Lower leg skin (tissue), 4 donors: Measurements from ENCODE around the gene GCNT2. TPM values are rescaled to one million over a fixed set of nuclear protein-coding genes. Genes with fewer than 3 reads are reported as not detected.
"Not testable (repeated sequence)": the region's sequence is repeated elsewhere in the genome, so short reads cannot be mapped to it uniquely, and the experiment has no call there.

ENCODE experiments used
- DNase-seq, 2 donors: peaks; one replicate each; pipeline ENCODE4 v3.0.0-alpha.2; 2019; ENCODE audit warnings: low spot score in 2 of 2
- H3K4me3 ChIP-seq: fragments of 200-600 bp; sonication (generic); 2 replicates; pipeline ENCODE4 v1.5.1; 2017; ENCODE audit warnings: mild to moderate bottlenecking, low read depth; ENCODE audit not compliant: poor library complexity, severe bottlenecking
- POLR2A ChIP-seq, 2 donors: fragments of 450-650 bp; IDR thresholded peaks; one replicate each; pipeline ENCODE4 v1.6.1; 2016 to 2017; ENCODE audit warnings: antibody characterized with exemption in 2 of 2, mild to moderate bottlenecking in 1 of 2, moderate library complexity in 1 of 2
- WGBS, 2 donors: methylation state at CpG; one replicate each; pipeline ENCODE4 v1.1.5; 2018; 5-methylcytosine and 5-hydroxymethylcytosine counted together
- intact Hi-C: fragments of 100-400 bp; cut with DNase I; formaldehyde crosslinking; loops from one replicate; pipeline ENCODE4 v1.15.0; 2023; ENCODE audit warnings: low total_unique reads
- total RNA-seq, 4 donors: library from RNA; depleted of rRNA; stranded (reverse); fragments of >200 nt; gene quantifications; one replicate each; pipeline ENCODE4 v1.1.0, GENCODE V29; 2016
- TF ChIP-seq, protein P1 (sequence below), 3 donors: fragments of 450-650 bp; IDR thresholded peaks; one replicate each; pipeline ENCODE4 v1.5.1; 2016; ENCODE audit warnings: antibody characterized with exemption in 3 of 3, mild to moderate bottlenecking in 3 of 3, moderate library complexity in 2 of 3

The GCNT2 gene
- total RNA-seq, 4 donors from 2014 or later = 5.6 to 12.0 (median 10.7) TPM

DNA sequence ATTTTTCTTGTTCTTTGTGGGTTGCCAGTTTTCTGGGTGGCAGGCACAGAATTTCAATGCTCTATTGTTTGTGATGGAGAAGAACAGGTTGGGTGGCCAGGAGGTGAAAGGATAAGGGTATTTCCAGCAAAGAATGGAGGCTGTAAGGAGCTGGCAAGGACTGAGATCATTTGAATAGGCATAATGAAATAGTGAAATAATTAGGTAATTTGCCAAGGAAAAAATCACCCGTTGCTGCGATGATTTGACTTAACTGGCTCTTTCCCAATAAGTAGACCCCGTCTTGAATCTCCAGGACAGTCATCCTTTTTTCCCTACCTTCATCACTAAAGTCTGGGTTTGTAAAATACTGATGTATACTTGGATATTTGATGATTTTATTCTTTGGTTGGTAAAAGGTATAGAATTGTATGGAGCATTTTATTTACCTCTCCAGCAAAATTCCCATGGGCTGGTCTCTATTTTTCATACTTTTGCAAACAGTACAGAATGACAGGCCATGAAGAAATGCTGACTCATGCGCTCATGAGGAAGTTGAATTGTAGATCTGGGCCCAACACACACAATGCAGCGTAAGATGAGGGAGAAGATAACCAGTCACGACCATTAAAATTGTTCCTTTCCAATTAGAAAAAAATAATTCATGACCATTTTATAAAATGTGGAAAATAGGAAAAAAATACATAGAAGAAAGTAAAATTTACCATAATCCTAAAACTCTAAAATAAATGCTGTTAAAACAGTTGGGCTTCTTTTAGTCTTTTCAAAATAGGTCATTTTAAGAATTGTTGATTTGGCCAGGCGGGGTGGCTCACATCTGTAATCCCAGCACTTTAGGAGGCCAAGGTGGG is 2.4 kb upstream of the GCNT2 start:
- 46 to 54% methylated on average over 7 of the region's 7 CpGs for WGBS, 2 donors
- intact Hi-C loops = no loop called here
- peak in 1 of 2 donors; percentile 42 for DNase-seq
- H3K4me3 ChIP-seq = no peak overlapping the region
- TF ChIP-seq POLR2A (IDR thresholded peaks at IDR 0.05) = no peak
- TF ChIP-seq, protein P1, sequence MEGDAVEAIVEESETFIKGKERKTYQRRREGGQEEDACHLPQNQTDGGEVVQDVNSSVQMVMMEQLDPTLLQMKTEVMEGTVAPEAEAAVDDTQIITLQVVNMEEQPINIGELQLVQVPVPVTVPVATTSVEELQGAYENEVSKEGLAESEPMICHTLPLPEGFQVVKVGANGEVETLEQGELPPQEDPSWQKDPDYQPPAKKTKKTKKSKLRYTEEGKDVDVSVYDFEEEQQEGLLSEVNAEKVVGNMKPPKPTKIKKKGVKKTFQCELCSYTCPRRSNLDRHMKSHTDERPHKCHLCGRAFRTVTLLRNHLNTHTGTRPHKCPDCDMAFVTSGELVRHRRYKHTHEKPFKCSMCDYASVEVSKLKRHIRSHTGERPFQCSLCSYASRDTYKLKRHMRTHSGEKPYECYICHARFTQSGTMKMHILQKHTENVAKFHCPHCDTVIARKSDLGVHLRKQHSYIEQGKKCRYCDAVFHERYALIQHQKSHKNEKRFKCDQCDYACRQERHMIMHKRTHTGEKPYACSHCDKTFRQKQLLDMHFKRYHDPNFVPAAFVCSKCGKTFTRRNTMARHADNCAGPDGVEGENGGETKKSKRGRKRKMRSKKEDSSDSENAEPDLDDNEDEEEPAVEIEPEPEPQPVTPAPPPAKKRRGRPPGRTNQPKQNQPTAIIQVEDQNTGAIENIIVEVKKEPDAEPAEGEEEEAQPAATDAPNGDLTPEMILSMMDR (IDR thresholded peaks at IDR 0.05) = no peak

DNA sequence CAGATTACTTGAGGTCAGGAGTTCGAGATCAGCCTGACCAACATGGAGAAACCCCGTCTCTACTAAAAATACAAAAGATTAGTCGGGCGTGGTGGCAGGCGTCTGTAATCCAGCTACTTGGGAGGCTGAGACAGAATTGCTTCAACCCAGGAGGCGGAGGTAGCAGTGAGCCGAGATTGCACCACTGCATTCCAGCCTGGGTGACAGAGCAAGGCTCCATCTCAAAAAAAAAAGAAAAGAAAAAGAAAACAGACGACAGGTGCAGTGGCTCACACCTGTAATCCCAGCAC is 1.8 kb upstream of the GCNT2 start:
- H3K4me3 ChIP-seq, intact Hi-C loops: not testable (repeated sequence)
- peak in 1 of 2 donors; percentile 73 for DNase-seq
- WGBS, 2 donors = 66 to 72% methylated on average over 8 of the region's 8 CpGs

DNA sequence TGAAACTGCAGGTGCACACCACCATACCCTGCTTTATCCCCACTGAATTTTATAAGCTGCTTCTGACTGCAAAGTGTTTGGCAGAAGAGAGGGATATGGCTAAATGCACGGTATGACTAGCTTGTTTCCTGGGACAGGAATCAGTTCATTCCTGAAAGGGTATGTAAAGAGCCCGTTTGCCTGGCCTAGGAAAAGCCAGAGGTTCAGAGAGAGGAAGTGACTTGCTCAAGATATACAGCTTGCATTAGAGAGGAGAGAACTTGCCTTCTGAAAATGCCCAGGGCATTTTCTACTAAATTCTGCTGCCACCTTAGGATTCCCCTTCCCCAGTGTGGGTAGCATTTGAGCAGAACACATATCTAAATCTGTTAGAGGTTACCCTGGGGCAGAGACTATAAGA is 683 bp upstream of the GCNT2 start:
- intact Hi-C loops = no loop called here
- no peak for TF ChIP-seq POLR2A (IDR thresholded peaks at IDR 0.05)
- TF ChIP-seq, protein P1 (IDR thresholded peaks at IDR 0.05) = no peak
- H3K4me3 ChIP-seq = no peak overlapping the region
- peak in 1 of 2 donors; percentile 37 for DNase-seq
- 20 to 29% methylated on average over 2 of the region's 2 CpGs for WGBS, 2 donors

DNA sequence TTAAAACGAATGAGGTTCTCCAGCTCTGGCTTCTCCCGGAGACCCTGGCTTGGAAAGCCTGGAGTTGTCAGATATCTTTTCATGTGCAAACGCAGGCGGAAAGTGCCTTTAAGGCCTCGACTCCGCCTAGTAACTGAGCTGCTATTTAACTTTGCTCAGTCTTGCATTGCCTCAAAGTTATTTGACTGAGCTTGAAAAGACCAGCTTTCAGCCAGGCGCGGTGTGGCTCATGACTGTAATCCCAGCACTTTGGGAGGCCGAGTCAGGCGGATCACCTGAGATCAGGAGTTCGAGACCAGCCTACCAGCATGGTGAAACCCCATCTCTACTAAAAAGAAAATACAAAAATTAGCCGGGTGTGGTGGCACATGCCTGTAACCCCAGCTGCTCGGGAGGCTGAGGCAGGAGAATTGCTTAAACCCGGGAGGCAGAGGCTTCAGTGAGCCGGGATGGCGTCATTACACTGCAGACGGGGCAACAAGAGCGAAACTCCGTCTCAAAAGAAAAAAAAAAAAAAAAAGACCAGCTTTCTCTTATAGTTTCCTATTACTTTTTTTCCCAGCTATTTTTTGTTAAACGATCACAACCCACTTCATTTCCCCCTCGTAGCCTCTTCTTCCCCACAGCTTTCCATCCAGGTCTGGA is 1.9 kb downstream of the GCNT2 start:
- intact Hi-C loops = no loop called here
- peak in 1 of 2 donors; percentile 79 for DNase-seq
- H3K4me3 ChIP-seq = no peak overlapping the region
- 54 to 56% methylated on average over 21 of the region's 21 CpGs for WGBS, 2 donors
- TF ChIP-seq, protein P1 (IDR thresholded peaks at IDR 0.05) = no peak
- no peak for TF ChIP-seq POLR2A (IDR thresholded peaks at IDR 0.05)

DNA sequence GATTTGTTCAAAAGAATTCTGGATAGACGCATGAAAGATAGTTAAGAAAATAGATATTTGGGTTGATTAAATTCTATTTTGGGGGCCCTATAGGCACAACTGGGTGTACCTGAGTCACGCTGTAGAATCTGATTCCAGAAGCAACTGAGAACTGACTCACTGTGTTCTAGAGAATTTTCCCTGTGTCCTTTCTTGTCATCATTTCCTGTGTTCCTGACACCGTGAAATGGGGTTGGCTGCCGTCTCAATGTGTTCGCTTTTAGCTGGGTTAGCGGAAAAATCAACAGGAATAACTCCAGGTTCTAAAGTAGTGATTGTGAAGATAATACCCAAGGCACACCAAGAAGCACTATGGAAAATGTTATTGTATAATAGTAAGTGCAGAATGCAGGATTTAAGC is 5.0 kb downstream of the GCNT2 start:
- 78 to 81% methylated on average over 6 of the region's 6 CpGs for WGBS, 2 donors
- DNase-seq = peak in 1 of 2 donors; percentile 57
- intact Hi-C loops = no loop called here
- no peak overlapping the region for H3K4me3 ChIP-seq
- TF ChIP-seq, protein P1 (IDR thresholded peaks at IDR 0.05) = no peak
- no peak for TF ChIP-seq POLR2A (IDR thresholded peaks at IDR 0.05)

DNA sequence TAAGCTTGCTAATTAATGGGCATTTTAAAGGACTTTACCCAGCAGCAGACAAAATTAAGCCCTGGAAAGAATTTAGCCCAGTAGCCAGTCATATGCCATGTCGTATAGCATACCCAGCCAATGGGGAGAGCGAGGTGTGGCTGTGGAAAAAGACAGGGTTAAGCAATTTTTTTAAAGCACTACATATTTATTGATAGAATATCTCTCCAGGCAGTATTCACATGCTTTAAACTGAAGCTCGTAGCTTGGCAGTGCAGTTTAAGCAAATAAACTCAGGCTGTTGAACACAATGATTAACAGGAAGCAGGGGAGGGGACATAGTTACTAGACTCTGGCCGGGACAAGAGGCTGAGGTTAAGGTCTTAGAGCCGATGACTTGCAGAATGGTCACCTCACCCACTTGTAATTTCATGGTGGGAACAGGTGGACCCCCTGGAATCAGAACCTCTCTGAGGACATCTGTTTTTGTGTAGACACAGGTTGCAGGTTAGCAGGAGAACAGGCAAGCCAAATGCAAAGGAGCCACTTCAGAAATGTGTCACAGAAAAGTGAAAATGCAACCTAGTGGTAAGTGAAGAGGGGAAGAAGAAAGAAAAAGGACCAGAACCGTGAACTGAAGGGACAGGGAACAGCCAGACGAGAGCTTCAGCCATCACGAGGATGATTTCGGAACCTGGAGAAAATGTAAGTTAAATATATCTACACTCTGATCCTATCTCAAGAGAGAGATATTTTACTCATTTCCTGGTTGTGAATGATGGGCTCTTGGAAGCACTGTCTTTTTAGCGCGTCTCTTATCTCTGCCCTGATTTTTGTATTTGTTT is 7.2 kb downstream of the GCNT2 start:
- intact Hi-C loops = no loop called here
- peak in 1 of 2 donors; percentile 43 for DNase-seq
- WGBS, 2 donors = 36 to 47% methylated on average over 11 of the region's 11 CpGs
- TF ChIP-seq, protein P1 (IDR thresholded peaks at IDR 0.05) = no peak
- TF ChIP-seq POLR2A (IDR thresholded peaks at IDR 0.05) = no peak
- H3K4me3 ChIP-seq = no peak overlapping the region
